Loucy (cell line): ENCODE measurements around the gene COA1.

Experiments
- EZH2phosphoT487 ChIP-seq: fragments of 200-600 bp; IDR thresholded peaks from 2 replicates; pipeline ENCODE4 v1.6.1; 2018; ENCODE audit warnings: antibody characterized with exemption, mild to moderate bottlenecking, moderate library complexity, borderline replicate concordance
- TF ChIP-seq, protein P1 (sequence below): fragments of 200-600 bp; sonication (generic); conservative IDR thresholded peaks from 2 replicates; pipeline ENCODE4 v1.5.1; 2014; ENCODE audit warnings: mild to moderate bottlenecking, antibody characterized with exemption, low read length

DNA sequence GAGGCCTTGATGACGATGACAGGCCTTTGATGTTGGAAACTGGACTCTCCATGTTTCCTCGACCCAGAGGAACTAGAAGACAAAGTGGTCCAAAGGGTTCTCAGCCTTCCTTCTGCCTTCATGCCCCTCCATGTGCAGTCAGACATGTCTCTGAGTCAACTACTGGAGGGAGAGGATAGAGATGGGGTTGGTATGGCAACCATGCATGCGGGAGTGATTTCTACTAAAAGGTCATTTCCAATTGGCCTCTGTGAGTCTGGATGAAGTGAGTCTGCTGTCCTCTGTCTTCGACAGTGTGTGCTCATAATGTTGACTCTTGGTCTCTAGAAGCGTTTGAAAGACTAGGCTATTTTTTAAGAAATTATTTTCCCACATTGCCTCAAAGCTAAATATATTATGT lies 117.2 kb downstream of the COA1 start:
- TF ChIP-seq, protein P1, sequence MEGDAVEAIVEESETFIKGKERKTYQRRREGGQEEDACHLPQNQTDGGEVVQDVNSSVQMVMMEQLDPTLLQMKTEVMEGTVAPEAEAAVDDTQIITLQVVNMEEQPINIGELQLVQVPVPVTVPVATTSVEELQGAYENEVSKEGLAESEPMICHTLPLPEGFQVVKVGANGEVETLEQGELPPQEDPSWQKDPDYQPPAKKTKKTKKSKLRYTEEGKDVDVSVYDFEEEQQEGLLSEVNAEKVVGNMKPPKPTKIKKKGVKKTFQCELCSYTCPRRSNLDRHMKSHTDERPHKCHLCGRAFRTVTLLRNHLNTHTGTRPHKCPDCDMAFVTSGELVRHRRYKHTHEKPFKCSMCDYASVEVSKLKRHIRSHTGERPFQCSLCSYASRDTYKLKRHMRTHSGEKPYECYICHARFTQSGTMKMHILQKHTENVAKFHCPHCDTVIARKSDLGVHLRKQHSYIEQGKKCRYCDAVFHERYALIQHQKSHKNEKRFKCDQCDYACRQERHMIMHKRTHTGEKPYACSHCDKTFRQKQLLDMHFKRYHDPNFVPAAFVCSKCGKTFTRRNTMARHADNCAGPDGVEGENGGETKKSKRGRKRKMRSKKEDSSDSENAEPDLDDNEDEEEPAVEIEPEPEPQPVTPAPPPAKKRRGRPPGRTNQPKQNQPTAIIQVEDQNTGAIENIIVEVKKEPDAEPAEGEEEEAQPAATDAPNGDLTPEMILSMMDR: no peak
- no peak for TF ChIP-seq EZH2phosphoT487
